Esophagus squamous epithelium (tissue), 4 donors: ENCODE data around the gene LY86.

Source experiments
- CTCF ChIP-seq, 6 experiments: fragments of 450-650 bp in 4 of 6; fragments of 200-600 bp in 2 of 6; sonication (generic) in 2 of 6; IDR thresholded peaks; one replicate each; pipeline ENCODE4 v1.5.1; 2016 to 2019; ENCODE audit warnings: antibody characterized with exemption in 6 of 6, mild to moderate bottlenecking in 4 of 6, moderate library complexity in 4 of 6
- POLR2A ChIP-seq, 4 donors: fragments of 450-650 bp; IDR thresholded peaks; one replicate each; pipeline ENCODE4 v1.6.1; 2017; ENCODE audit warnings: antibody characterized with exemption in 4 of 4, mild to moderate bottlenecking in 4 of 4, moderate library complexity in 3 of 4

- TF ChIP-seq CTCF (IDR thresholded peaks at IDR 0.05): no peak
- no peak for TF ChIP-seq POLR2A (IDR thresholded peaks at IDR 0.05)
Measured at GRCh38 chr6:6569811-6570164, 18.7 kb upstream of the LY86 start.
